Activated naive CD8-positive, alpha-beta T cell treated with anti-CD3 and anti-CD28 coated beads, Interleukin-2, amount 50 U/mL, for 16 hours (primary cell): ENCODE measurements around the gene OR2T3.
"Not testable (repeated sequence)": the region's sequence is repeated elsewhere in the genome, so short reads cannot be mapped to it uniquely, and the experiment has no call there.

Source experiments
- DNase-seq: peaks from one replicate; pipeline ENCODE4 v3.0.0-alpha.2; 2020; ENCODE audit warnings: low read depth, low spot score

The OR2T3 gene, protein sequence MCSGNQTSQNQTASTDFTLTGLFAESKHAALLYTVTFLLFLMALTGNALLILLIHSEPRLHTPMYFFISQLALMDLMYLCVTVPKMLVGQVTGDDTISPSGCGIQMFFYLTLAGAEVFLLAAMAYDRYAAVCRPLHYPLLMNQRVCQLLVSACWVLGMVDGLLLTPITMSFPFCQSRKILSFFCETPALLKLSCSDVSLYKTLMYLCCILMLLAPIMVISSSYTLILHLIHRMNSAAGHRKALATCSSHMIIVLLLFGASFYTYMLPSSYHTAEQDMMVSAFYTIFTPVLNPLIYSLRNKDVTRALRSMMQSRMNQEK

DNA sequence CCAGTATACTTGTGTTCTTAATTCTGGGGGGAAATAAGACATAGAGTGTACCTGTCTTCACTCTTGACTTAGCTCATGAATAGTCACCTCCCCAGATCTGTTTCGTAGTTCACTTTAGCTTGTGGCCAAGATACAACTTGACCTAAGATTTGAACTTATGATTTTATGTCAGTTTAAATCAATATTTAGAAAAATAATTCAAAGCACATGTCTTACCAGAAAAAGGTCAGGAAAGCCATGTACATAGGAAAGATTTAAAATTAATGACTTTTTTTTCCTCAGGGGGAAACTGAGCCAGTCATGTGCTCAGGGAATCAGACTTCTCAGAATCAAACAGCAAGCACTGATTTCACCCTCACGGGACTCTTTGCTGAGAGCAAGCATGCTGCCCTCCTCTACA, at the start of gene OR2T3:
Gene OR2T3, plus strand, starts transcription at position 301 of the 400 bp plus-strand sequence. Its CDS starts 0 bp downstream, at position 301.
- not testable (repeated sequence) for DNase-seq

DNA sequence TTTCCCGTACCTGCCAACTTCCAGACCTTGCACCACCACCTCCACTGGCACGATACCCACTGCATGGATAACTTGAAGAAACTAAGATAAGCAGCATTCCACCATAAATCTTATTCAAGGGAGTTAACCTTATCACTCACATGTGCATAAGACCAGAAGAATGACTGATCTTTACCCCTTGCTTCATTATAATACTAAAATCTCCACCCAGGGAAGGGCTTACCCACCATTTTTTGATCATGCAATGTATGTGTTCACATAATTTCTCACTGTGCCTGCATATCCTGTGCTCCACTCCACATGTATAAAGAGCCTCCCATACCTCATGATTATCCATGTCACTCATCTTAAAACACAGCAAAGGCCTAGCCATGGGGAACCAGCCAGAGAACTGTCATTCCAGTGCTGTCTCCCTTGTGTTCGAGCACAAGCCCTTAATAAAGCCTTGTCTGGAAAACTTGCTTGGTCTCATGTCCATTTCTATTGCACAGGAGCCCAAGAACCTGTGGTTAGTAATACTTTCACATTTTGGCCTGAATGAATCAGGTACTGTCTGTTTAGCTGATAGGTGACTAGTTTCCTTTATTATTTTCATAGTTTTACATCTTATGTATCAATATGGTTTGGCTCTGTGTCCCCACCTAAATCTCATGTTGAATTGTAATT, 45.5 kb upstream of the OR2T3 start:
- DNase-seq: not testable (repeated sequence)

DNA sequence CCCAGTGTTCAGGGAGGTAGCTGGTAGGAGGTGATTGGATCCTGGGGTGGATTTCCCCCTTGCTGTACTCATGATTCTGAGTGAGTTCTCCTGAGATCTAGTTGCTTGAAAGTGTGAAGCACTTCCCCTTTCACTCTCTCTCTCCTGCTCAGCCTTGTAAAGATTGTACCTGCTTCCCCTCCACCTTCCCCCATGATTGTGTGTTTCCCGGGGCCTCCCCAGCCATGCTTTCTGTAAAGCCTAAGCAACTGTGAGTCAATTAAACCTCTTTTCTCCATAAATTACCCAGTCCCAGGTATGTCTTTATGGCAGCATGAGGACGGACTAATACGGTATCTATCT, 45.0 kb upstream of the OR2T3 start:
- not testable (repeated sequence) for DNase-seq

DNA sequence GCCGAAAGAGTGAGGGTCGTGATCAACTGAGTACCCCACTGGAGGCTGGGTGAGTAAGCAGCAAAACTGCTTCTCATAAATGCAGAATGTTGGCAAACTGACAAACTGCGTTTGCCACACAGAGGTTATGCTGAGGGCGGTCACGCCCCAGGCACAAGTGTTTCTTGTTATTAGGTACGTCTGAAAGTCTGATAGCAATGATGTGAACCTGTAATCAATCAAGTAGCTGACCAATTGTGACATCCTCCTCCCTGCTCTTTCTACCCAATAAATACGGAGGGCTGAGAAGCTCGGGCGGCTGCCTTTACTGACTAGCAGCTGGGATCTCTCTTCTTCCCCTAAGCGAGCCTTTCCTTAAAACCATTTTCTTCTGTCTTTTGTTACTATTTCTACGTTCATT, 41.5 kb upstream of the OR2T3 start:
- not testable (repeated sequence) for DNase-seq

DNA sequence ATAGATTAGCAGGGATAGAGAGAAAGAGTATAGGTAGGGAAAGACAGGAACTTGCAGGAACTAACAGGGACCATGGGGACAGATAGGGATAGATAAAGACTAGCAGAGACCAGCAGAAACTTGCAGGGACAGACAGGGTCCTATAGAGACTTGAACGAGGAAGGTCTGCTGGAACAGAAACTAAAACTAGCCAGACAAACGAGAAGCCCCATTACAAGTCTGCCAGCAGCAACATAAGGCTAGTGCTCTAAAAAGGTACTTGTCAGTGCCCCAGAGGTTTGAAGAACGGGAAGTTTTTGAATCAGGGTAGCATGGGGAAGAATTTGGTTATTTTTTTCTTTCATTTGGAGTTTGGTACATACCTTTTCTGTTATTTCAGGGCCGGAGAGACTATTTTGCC, 41.0 kb upstream of the OR2T3 start:
- not testable (repeated sequence) for DNase-seq

DNA sequence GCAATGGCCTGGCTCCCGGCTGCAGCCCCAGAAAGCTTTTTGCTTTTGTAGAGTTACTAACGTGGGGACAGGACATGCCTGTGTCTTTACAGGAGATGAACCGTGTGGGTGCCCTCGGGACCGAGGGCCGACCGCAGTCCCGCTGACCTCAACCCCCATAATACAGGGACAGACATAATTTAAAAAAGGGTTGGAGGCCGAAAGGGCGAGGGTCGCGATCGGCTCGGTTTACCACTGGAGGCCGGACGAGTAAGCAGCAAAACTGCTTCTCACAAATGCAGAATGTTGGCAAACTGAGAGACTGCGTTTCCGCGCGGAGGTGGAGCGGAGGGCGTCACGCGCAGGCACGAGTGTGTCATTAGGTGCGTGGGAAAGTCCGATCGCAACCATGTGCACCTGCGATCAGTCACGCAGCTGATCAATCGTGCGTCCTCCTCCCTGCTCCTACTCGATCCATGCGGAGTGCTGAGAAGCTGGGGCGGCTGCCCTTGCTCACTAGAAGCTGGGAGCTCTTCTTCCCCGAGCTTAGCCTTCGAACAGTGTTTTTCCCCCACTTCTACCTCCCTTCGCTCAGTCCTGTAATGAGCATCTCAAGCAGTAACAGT, 39.2 kb upstream of the OR2T3 start:
- DNase-seq: not testable (repeated sequence)

DNA sequence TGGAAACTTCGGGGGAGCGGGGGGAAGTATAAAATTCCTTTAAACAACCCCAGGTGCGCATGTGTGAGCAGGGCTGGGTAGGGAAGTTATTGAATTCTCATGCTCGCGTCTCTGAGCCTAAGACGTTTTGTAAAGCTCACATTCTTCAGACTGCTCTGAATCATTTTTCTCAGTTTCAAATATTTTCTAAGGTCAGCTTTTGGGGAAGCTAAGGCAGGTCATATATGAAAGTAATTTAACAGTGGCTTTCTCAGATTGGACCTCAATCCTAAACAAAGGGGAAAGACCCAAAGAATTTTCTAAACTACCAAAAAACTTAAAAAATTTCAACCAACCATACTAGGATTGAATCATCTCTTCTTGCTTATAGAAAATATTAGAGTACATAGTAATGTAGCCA, 38.2 kb upstream of the OR2T3 start:
- not testable (repeated sequence) for DNase-seq

DNA sequence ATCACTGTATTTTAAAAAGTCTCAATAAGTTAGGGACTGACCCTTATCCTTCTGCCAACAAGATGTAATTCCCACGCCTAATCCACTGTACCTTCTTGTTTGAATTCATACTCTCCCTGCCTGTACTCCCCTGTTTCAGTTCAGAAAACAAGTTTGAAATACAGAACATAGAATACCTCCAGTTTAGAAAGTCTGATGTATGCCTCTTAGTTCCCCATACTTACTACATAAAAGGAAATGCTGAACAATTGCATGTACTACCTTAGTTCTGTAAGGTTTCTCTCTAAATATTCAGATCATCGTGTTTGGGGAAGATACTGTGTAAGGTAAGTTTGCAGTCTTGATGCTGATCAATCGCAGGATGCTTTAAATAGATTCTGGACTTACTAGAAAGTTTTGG, 36.8 kb upstream of the OR2T3 start:
- not testable (repeated sequence) for DNase-seq

DNA sequence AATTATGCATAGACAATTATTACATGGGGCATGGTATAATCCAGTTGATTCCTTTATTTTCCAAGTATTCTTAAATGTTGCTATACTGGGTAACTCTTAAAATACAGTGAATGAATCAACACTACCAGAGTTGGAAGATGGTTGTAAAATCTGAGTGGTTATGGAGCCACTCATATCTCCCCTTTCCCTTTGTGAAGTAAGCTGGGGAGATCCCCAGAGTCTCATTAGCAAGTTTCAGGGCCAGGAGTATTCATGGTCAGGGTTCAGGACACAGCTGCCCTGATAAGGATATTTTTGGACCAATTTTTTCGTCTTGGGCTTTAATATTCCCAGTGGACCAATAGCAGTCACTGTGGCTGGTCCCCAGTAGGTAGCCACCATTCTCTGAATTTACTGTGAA, 34.5 kb upstream of the OR2T3 start:
- not testable (repeated sequence) for DNase-seq

DNA sequence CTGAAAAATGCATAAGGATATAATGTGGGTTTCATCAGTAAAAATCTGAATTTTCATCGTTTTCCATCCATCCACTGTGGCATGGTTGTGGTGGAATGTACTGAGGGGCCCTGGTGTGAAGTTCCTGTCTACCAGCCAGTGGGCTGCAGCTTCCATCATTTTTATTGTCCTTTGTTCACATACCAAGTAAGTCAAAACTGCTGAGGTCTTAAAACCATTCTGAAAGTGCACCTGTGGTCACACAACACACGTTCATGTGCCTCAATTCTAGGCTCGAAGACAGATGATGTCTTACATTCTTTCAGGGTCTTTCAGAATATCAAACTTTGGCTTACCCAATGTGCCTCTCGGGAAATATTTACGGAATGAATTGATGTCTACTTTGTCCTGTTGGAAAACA, 33.9 kb upstream of the OR2T3 start:
- DNase-seq: not testable (repeated sequence)

DNA sequence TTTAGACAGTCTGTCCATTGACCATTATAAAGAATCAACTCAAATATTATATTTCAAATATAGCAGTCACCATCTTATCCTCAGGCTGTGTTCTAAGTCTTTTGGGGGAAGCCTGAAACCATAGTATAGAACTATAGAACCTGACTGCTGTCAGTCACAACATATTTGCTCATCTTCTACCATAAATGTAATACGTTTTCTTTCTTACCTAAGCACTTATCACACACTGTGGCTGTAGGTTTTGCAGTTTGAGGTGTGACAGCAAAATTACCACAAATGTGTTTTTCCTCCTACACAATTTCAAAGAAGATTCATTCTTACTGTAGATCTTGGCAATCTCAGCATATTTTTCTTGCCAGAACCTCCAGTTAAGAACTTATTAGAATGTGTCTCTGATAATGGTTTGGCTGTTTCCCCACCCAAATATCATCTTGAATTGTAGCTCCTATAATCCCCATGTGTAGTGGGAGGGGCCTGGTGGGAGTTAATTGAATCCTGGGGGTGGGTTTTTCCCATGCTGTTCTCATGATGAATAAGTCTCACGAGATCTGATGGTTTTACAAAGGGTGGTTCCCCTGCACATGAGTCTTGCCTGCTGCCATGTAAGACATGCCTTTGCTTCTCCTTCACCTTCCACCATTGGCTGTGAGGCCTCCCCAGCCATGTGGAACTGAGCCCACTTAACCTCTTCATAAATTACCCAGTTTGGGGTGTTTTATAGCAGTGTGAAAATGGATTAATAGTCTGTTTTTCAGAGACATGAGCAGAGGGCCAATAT, 30.5 kb upstream of the OR2T3 start:
- DNase-seq: not testable (repeated sequence)

DNA sequence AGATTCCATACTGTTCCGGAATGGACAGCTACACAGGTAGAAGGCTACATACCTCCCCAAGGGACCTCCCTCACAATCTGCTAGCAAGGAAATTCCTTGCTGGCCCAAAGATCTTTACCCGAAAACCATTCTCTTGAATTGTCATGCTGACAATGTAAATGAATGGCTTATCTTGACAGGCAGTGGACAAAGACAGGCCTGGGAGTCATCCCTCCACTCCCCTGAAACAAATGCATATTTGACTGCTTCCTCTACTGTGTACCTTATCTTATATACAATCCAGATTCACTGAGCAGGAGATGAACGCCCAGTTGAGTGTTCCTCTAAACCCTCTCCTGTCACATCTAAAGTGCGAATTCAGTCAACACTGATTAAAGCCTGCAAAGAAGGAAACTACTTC, 28.5 kb upstream of the OR2T3 start:
- not testable (repeated sequence) for DNase-seq

DNA sequence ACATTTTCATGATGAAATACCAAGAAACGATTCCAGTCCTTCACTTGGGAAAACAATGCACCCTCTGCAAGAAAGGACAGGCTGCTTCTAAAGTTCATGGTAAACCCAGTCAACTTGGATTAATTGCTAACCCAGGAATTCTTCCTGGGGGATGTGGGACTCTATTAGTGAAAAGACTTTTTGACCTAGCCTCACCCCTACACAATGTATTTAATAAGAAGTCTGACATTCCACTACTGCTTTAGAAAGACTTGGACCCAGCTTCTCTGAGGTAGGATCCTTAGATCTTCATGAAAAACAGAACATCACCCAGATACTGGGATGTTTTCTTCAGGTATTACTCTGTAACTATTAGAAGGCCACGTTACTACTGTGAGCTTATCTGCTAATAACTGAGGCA, 27.8 kb upstream of the OR2T3 start, which contains the start of gene OR2T2:
Gene OR2T2, plus strand, starts transcription at position 239 of the 400 bp plus-strand sequence. CDS start 7,161 bp downstream, outside the sequence.
- DNase-seq: not testable (repeated sequence)

DNA sequence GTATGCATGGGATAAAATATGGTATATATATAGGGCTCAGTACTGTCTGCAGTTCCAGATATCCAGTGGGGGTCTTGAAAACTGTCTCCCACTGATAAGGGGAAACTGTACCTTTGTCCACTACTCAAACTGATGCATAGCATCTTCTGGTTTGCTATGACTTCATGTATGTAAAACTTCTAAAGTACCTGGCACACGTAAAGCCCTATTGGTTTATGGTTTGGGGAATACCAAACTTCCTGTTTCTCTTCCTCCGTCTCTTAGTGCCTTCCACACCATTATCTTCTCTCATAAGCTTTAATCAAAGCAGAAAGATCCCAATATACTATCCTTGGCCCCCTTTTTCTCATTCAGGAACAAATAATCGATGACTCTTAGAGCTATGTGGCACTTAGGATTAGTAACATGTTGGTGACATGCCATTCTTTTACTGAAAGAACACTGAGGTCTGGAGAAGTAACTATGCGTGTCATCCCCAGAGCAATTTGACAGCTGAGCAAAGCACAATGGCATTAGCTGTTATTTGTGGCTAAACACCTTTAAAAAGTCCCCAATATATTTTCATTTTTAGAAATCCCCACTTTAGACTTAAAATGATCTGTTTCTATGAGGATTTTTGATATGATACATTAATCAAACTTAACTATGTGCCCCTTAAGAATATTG, 24.6 kb upstream of the OR2T3 start:
- not testable (repeated sequence) for DNase-seq

DNA sequence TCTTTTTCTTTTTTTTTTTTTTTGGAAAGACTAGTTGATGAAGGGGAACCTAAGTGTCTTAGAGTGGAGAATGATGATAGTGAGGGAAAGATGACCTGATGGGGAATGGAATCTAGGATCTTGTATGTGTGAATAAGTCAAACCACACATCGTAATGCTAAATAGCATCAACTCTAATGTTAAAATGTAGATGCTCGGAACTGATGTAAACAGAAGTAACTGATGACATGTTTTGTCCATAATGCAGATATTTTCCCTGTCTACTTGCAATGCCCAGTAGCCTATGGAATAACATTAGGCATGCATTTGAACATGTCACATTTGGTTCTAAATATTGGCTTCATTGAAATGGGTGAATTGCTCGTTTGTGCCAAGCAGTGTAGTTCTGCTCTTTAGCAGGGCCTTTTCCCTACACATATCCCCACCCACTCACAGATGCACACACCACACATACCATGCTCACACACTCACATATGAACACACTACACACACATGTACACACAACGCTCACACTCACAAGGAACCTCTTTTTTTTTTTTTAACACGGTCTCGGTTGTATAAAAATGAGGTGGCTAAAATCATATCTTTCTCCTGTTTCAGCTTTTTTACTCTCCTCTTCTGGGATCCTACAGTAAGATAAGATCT, 23.2 kb upstream of the OR2T3 start:
- not testable (repeated sequence) for DNase-seq

DNA sequence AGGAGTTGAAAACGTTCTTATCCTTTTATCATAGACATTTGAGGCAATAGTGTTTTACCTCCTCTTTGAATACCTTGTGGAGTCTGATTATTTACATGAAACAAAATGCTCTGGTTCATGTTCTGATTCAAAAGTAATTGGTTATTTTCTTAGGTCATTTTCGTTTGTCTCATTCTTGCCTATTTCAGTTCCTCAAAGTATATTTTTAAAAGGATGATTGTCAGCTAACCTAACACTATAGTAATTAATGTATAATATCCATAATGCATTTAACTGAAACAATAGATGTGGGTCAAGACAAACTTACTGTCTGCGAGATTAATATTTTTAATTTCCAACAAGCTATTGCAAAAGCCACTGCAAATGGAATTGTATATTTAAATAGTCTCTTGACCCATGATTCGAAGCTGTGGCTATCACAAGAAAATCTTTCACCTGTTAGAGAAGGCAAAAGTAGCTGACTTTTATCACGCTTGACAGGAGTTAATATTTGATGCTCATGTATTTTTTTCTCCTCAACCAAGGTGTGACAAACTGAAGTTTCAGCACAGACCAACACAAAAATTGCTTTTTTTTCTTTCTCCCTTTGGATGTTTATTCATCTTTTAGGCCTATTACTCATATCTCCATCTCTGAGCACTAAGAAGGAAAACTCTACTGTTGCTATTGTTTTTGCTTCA, 22.5 kb upstream of the OR2T3 start:
- DNase-seq: not testable (repeated sequence)

DNA sequence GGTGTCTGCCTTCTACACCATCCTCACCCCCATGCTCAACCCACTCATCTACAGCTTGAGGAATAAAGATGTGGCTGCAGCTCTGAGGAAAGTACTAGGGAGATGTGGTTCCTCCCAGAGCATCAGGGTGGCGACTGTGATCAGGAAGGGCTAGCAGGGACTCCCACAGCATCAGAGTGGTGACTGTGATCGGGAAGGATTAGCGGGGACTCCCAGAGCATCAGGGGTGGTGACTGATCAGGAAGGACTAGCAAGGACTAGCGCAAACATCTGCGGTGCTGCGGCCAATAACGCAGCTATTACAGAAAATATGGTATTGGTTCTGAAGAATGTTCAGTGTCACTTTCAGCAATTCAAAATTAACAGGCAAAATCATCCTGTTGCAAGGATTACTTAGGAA, 19.5 kb upstream of the OR2T3 start:
- DNase-seq: not testable (repeated sequence)

DNA sequence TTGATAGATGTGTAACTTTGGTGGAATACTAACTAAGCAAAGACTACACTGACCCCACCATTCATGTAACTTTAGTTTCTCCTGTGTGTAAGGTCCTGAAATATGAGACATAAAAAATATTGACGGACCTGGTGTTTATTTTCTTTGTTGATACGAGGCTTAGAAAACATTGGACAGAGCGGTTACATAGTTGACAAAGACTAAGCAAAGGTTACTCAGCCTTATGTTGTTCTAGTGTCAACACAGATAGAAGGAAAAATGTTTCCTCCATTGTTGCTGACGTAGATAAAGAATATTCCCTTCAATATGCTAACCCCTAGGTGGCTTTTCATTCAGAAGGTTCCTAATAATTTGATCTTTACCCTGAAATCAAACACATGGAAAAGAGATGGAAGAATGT, 18.1 kb upstream of the OR2T3 start:
- not testable (repeated sequence) for DNase-seq

DNA sequence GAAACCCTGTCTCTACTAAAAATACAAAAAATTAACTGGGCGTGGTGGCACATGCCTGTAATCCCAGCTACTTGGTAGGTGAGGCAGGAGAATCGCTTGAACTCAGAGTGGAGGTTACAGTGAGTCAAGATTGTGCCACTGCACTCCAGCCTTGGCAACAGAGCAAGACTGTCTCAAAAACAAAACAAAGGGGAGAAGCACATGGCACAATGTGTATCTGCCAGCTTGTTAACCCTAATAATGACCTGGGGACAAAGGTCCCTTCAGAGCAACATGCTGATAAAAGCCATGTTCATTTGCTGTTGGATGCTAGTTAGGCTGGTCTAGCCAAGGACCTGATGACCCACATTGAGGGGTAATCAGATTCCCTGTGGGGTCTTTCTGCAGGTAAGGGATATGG, 16.5 kb upstream of the OR2T3 start:
- not testable (repeated sequence) for DNase-seq

DNA sequence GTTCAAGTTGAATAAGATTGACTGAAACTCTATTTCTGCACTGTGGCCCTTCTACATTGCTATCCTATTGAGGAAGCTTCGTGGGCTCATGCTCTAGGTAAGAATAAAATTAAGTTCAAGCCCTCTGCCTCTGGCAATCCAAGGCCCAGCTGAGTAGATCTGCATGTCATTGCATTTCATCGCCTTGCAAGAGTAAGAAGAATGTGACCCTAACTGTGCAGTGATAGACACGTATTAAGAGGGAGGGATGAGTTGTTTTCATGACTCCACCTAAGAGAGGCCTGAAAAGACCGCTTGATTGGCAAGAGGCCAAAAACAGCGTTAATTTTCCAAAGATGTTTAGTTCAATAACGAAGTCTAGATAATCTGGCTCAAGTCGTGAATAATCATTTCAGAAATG, 14.0 kb upstream of the OR2T3 start:
- not testable (repeated sequence) for DNase-seq
